ENCODE data around the gene MT4.

- TF ChIP-seq CTCF (conservative IDR thresholded peaks at IDR 0.05) (no peak), ZFX (IDR thresholded peaks at IDR 0.05) (no peak)
Observed at GRCh38 chr16:56532714-56533113, 32.2 kb upstream of the MT4 start.
